GM12891 (cell line): ENCODE data around the gene SEC61A2.

Experiments used
- POLR2A ChIP-seq: IDR thresholded peaks from 2 replicates; pipeline ENCODE4 v1.6.1; 2011; ENCODE audit warnings: low read depth, low read length, control low read depth
- POLR2AphosphoS5 ChIP-seq: IDR thresholded peaks from 2 replicates; pipeline ENCODE4 v1.6.1; 2011; ENCODE audit warnings: low read depth, low read length, control low read depth
- SPI1 ChIP-seq: IDR thresholded peaks from 2 replicates; pipeline ENCODE4 v1.6.1; 2011; ENCODE audit warnings: low read depth, low read length, control low read depth
- TAF1 ChIP-seq: IDR thresholded peaks from 2 replicates; pipeline ENCODE4 v1.6.1; 2011; ENCODE audit warnings: low read depth, low read length, control low read depth

DNA sequence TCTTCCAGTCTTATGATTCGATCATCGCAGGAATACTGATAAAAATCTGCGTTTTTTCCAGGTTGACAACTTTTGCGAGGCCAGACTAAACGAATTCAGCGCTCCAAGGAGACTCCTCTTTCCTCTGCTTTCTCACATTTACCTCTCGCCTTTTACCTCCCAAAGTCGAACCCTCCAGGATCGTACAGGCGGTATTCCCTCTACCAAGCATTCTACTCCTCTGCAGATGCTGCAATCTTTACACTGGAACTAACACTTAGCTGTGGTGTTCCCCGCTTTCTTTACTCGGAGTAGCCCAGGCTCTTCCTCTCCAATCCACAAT is 65.8 kb downstream of the SEC61A2 start:
- TF ChIP-seq POLR2A (no peak), POLR2AphosphoS5 (no peak), TAF1 (no peak), SPI1 (no peak)
